OCI-LY1 (cell line): Measurements from ENCODE around the gene C15orf62.

Source experiments
- H2AFZ ChIP-seq: fragments of 200-600 bp; sonication (generic), shearing (Covaris generic); 2 replicates; pipeline ENCODE4 v1.6.0; 2014; ENCODE audit warnings: antibody characterized with exemption, mild to moderate bottlenecking, low read length
- H3F3A ChIP-seq: fragments of 200-600 bp; sonication (generic), shearing (Covaris generic); 2 replicates; pipeline ENCODE4 v1.6.0; 2014; ENCODE audit warnings: mild to moderate bottlenecking, antibody characterized with exemption, low read length, moderate library complexity; ENCODE audit not compliant: insufficient read depth
- H3K27ac ChIP-seq: fragments of 200-600 bp; sonication (generic); 2 replicates; pipeline ENCODE4 v1.5.1; 2014; ENCODE audit warnings: low read length, mixed run types, mild to moderate bottlenecking, low read depth; ENCODE audit not compliant: poor library complexity, severe bottlenecking
- H3K27me3 ChIP-seq: fragments of 200-600 bp; sonication (generic); 2 replicates; pipeline ENCODE4 v1.6.0; 2014; ENCODE audit warnings: antibody characterized with exemption, mild to moderate bottlenecking, low read length, moderate library complexity; ENCODE audit not compliant: insufficient read depth
- H3K36me3 ChIP-seq: fragments of 200-600 bp; sonication (generic); 2 replicates; pipeline ENCODE4 v1.6.1; 2014; ENCODE audit warnings: mild to moderate bottlenecking, antibody characterized with exemption, low read length, moderate library complexity, mixed read lengths; ENCODE audit not compliant: insufficient read depth
- H3K4me1 ChIP-seq: fragments of 200-600 bp; sonication (generic); 2 replicates; pipeline ENCODE4 v1.5.1; 2014; ENCODE audit warnings: mild to moderate bottlenecking, low read length, moderate library complexity; ENCODE audit not compliant: insufficient read depth, severe bottlenecking
- H3K4me2 ChIP-seq: fragments of 200-600 bp; sonication (generic), shearing (Covaris generic); 2 replicates; pipeline ENCODE4 v1.6.1; 2014; ENCODE audit warnings: low read length
- H3K4me3 ChIP-seq: fragments of 200-600 bp; sonication (generic); 2 replicates; pipeline ENCODE4 v1.5.1; 2014; ENCODE audit warnings: low read length, low read depth, mild to moderate bottlenecking, mixed read lengths; ENCODE audit not compliant: poor library complexity, severe bottlenecking
- H3K79me2 ChIP-seq: fragments of 200-600 bp; shearing (Covaris generic); 2 replicates; pipeline ENCODE4 v1.6.1; 2016; ENCODE audit warnings: mixed run types, low read length, mixed read lengths; ENCODE audit not compliant: insufficient read depth
- H3K9ac ChIP-seq: fragments of 200-600 bp; sonication (generic), shearing (Covaris generic); 2 replicates; pipeline ENCODE4 v1.6.1; 2014; ENCODE audit warnings: mild to moderate bottlenecking, low read length, mixed read lengths
- H3K9me2 ChIP-seq: fragments of 200-600 bp; sonication (generic), shearing (Covaris generic); 2 replicates; pipeline ENCODE4 v1.6.1; 2014; ENCODE audit warnings: low read depth, mild to moderate bottlenecking, low read length, mixed read lengths
- H3K9me3 ChIP-seq: fragments of 200-600 bp; shearing (Covaris generic); 2 replicates; pipeline ENCODE4 v1.6.1; 2014; ENCODE audit warnings: low read length, mixed read lengths
- H4K20me1 ChIP-seq: fragments of 200-600 bp; sonication (generic), shearing (Covaris generic); 2 replicates; pipeline ENCODE4 v1.6.0; 2016; ENCODE audit warnings: mild to moderate bottlenecking, low read length; ENCODE audit not compliant: insufficient read depth
- CTCF ChIP-seq: fragments of 200-600 bp; sonication (generic), shearing (Covaris generic); IDR thresholded peaks from 2 replicates; pipeline ENCODE4 v1.5.1; 2017; ENCODE audit warnings: mild to moderate bottlenecking, antibody characterized with exemption, low read length, moderate library complexity, mixed read lengths
- EZH2 ChIP-seq: fragments of 200-600 bp; sonication (generic), shearing (Covaris generic); IDR thresholded peaks from 2 replicates; pipeline ENCODE4 v1.8.0; 2017; ENCODE audit warnings: borderline replicate concordance, mixed run types, mild to moderate bottlenecking, antibody characterized with exemption, low read length, moderate library complexity, mixed read lengths

Gene C15orf62

GRCh38 chr15:40803688-40804087 lies 33.9 kb downstream of the C15orf62 start:
- H3K4me2 ChIP-seq = no peak overlapping the region

GRCh38 chr15:40806672-40807027 lies 36.9 kb downstream of the C15orf62 start:
- no peaks in the 10 kb centered on the region for H4K20me1 ChIP-seq
- H3K4me1 ChIP-seq = peaks cover 16% of the 10 kb centered on the region
- H3K4me3 ChIP-seq = peak overlapping the region; percentile 95
- TF ChIP-seq EZH2 (no peak), CTCF (no peak)
- peak overlapping the region; percentile 79 for H3K4me2 ChIP-seq
- H3K36me3 ChIP-seq = peaks cover 7% of the 10 kb centered on the region; the same call in 1 of the 2 replicates
- H3K9me3 ChIP-seq = no peaks in the 10 kb centered on the region
- no peak overlapping the region for H2AFZ ChIP-seq
- no peaks in the 10 kb centered on the region for H3K9me2 ChIP-seq
- no peaks in the 10 kb centered on the region for H3K27me3 ChIP-seq
- H3K79me2 ChIP-seq = 0 out of 2 replicates have a peak, but pooled peaks cover 3% of the 10 kb centered on the region
- H3F3A ChIP-seq = no peaks in the 10 kb centered on the region
- H3K9ac ChIP-seq = peak overlapping the region; percentile 99
- peak overlapping the region; percentile 89 for H3K27ac ChIP-seq

More at GRCh38 chr15:40803688-40804087, 33.9 kb downstream of the C15orf62 start:
- Histone ChIP-seq H4K20me1 (no peaks in the 10 kb centered on the region), H3K4me1 (peaks cover 16% of the 10 kb centered on the region), H3K9me3 (no peaks in the 10 kb centered on the region), H3K79me2 (0 out of 2 replicates have a peak, but pooled peaks cover 3% of the 10 kb centered on the region), H3K36me3 (no peaks in the 10 kb centered on the region), H2AFZ (no peak overlapping the region), H3K27me3 (no peaks in the 10 kb centered on the region), H3K9ac (no peak overlapping the region), H3K4me3 (no peak overlapping the region), H3F3A (no peaks in the 10 kb centered on the region), H3K9me2 (no peaks in the 10 kb centered on the region), H3K27ac (no peak overlapping the region)
- TF ChIP-seq CTCF (peak; percentile 30; the same call in 1 of the 2 replicates), EZH2 (no peak)

GRCh38 chr15:40807028-40807887 lies 37.5 kb downstream of the C15orf62 start, which contains the start of the genes DNAJC17 and ZFYVE19:
Gene DNAJC17 (minus strand): TSS chr15:40807473. CDS start chr15:40807446, 27 bp downstream.
Gene ZFYVE19 (plus strand): TSS chr15:40807089. CDS start chr15:40807590, 501 bp downstream.
- Histone ChIP-seq H3K9me2 (no peaks in the 10 kb centered on the region), H3K36me3 (peaks cover 7% of the 10 kb centered on the region; the same call in 1 of the 2 replicates), H3K4me3 (peak within 1 kb of the TSS; percentile 95), H3K79me2 (0 out of 2 replicates have a peak, but pooled peaks cover 3% of the 10 kb centered on the region), H3K4me2 (peak within 1 kb of the TSS; percentile 79), H3K9me3 (no peaks in the 10 kb centered on the region), H4K20me1 (no peaks in the 10 kb centered on the region), H3F3A (no peaks in the 10 kb centered on the region), H3K27ac (peak within 1 kb of the TSS; percentile 89), H3K9ac (peak within 1 kb of the TSS; percentile 99), H3K4me1 (peaks cover 16% of the 10 kb centered on the region), H3K27me3 (no peaks in the 10 kb centered on the region), H2AFZ (peak within 1 kb of the TSS; percentile 81; the same call in 1 of the 2 replicates)
- TF ChIP-seq EZH2 (no peak), CTCF (peak; percentile 25; the same call in 1 of the 2 replicates)
